Measurements from ENCODE around the gene FKBP15.

- no peak for TF ChIP-seq POLR2A (IDR thresholded peaks at IDR 0.05)
- TF ChIP-seq, protein P1, sequence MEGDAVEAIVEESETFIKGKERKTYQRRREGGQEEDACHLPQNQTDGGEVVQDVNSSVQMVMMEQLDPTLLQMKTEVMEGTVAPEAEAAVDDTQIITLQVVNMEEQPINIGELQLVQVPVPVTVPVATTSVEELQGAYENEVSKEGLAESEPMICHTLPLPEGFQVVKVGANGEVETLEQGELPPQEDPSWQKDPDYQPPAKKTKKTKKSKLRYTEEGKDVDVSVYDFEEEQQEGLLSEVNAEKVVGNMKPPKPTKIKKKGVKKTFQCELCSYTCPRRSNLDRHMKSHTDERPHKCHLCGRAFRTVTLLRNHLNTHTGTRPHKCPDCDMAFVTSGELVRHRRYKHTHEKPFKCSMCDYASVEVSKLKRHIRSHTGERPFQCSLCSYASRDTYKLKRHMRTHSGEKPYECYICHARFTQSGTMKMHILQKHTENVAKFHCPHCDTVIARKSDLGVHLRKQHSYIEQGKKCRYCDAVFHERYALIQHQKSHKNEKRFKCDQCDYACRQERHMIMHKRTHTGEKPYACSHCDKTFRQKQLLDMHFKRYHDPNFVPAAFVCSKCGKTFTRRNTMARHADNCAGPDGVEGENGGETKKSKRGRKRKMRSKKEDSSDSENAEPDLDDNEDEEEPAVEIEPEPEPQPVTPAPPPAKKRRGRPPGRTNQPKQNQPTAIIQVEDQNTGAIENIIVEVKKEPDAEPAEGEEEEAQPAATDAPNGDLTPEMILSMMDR (IDR thresholded peaks at IDR 0.05): no peak
These were observed 10.3 kb downstream of the FKBP15 start for GRCh38 chr9:113210815-113211214.
